HEK293 (cell line): ENCODE measurements around the gene TBC1D24.
A peak's percentile ranks its signal among the peaks of the same experiment; 100 is the strongest.

ENCODE experiments used
- CTCF ChIA-PET: fragments of 350-600 bp; formaldehyde crosslinking; extraction: SDS; loops from one replicate; lab custom pipeline; 2021; ENCODE audit warnings: antibody characterized with exemption; lab: Yijun Ruan, JAX
- POLR2A ChIA-PET: fragments of 300-600 bp; formaldehyde crosslinking; extraction: SDS; loops from one replicate; lab custom pipeline; 2020; ENCODE audit warnings: antibody characterized with exemption, inconsistent platforms; lab: Yijun Ruan, JAX
- H3K27ac ChIP-seq: fragments of 200-500 bp; sonication (Bioruptor generic); 2 replicates; pipeline ENCODE4 v1.5.1; 2014; ENCODE audit warnings: low read depth, low read length, control low read depth, inconsistent platforms; ENCODE audit errors: extremely low read depth
- H3K36me3 ChIP-seq, 2 experiments: fragments of 200-500 bp in 1 of 2; sonication (Bioruptor generic) in 1 of 2; 1 replicate in 1 of 2; 2 replicates in 1 of 2; pipeline ENCODE4 v1.5.1; 2014 to 2017; ENCODE audit warnings: inconsistent platforms in 2 of 2, low read length in 2 of 2; ENCODE audit not compliant: control insufficient read depth in 2 of 2, insufficient read depth in 1 of 2
- H3K4me1 ChIP-seq: fragments of 200-500 bp; sonication (Bioruptor generic); 2 replicates; pipeline ENCODE4 v1.5.1; 2014; ENCODE audit warnings: mild to moderate bottlenecking, low read length, inconsistent platforms; ENCODE audit not compliant: control insufficient read depth, insufficient read depth
- H3K4me3 ChIP-seq: 2 replicates; pipeline ENCODE4 v1.5.1; 2011; ENCODE audit warnings: low read depth, mild to moderate bottlenecking, control low read depth, low read length, moderate library complexity
- H3K9me3 ChIP-seq: fragments of 200-500 bp; sonication (Bioruptor generic); 2 replicates; pipeline ENCODE4 v1.5.1; 2014; ENCODE audit warnings: low read depth, low read length, inconsistent platforms; ENCODE audit not compliant: control insufficient read depth, insufficient read depth
- BCL11A ChIP-seq: fragments of 450-650 bp; formaldehyde crosslinking; IDR thresholded peaks from 2 replicates; pipeline ENCODE4 v1.5.1; 2016; ENCODE audit warnings: low read depth, missing biosample characterization, missing genetic modification characterization
- EGR2 ChIP-seq: fragments of 450-650 bp; formaldehyde crosslinking; IDR thresholded peaks from 2 replicates; pipeline ENCODE4 v1.5.1; 2016; ENCODE audit warnings: low read depth, missing biosample characterization, missing genetic modification characterization
- KLF8 ChIP-seq: fragments of 450-650 bp; formaldehyde crosslinking; IDR thresholded peaks from 2 replicates; pipeline ENCODE4 v1.5.1; 2016; ENCODE audit warnings: missing biosample characterization, missing genetic modification characterization
- SCRT2 ChIP-seq: fragments of 450-650 bp; formaldehyde crosslinking; IDR thresholded peaks from 2 replicates; pipeline ENCODE4 v1.5.1; 2016; ENCODE audit warnings: missing biosample characterization, missing genetic modification characterization
- SP2 ChIP-seq: fragments of 450-650 bp; formaldehyde crosslinking; IDR thresholded peaks from 2 replicates; pipeline ENCODE4 v1.5.1; 2016; ENCODE audit warnings: missing biosample characterization, missing genetic modification characterization
- ZFHX2 ChIP-seq: fragments of 450-650 bp; formaldehyde crosslinking; conservative IDR thresholded peaks from 2 replicates; pipeline ENCODE4 v1.5.1; 2016; ENCODE audit warnings: missing biosample characterization, missing genetic modification characterization
- ZNF16 ChIP-seq: fragments of 450-650 bp; formaldehyde crosslinking; IDR thresholded peaks from 2 replicates; pipeline ENCODE4 v1.5.1; 2016; ENCODE audit warnings: low read depth, missing biosample characterization, missing genetic modification characterization
- ZNF600 ChIP-seq: fragments of 450-650 bp; formaldehyde crosslinking; IDR thresholded peaks from 2 replicates; pipeline ENCODE4 v1.5.1; 2016; ENCODE audit warnings: missing biosample characterization, missing genetic modification characterization
- ZNF747 ChIP-seq: fragments of 450-650 bp; formaldehyde crosslinking; IDR thresholded peaks from 2 replicates; pipeline ENCODE4 v1.5.1; 2016; ENCODE audit warnings: missing biosample characterization, missing genetic modification characterization
- ZNF777 ChIP-seq: fragments of 450-650 bp; formaldehyde crosslinking; IDR thresholded peaks from 2 replicates; pipeline ENCODE4 v1.5.1; 2017; ENCODE audit warnings: missing biosample characterization, missing genetic modification characterization, borderline replicate concordance
- ZNF791 ChIP-seq: fragments of 450-650 bp; formaldehyde crosslinking; IDR thresholded peaks from 2 replicates; pipeline ENCODE4 v1.5.1; 2016; ENCODE audit warnings: missing biosample characterization, missing genetic modification characterization
- ZNF830 ChIP-seq: fragments of 450-650 bp; IDR thresholded peaks from 2 replicates; pipeline ENCODE4 v1.5.0; 2018; ENCODE audit warnings: missing biosample characterization, missing genetic modification characterization, low read depth, mild to moderate bottlenecking, moderate library complexity
- ZXDB ChIP-seq: fragments of 450-650 bp; formaldehyde crosslinking; IDR thresholded peaks from 2 replicates; pipeline ENCODE4 v1.5.1; 2016; ENCODE audit warnings: missing biosample characterization, missing genetic modification characterization
- TF ChIP-seq, protein P1 (sequence below): fragments of 450-650 bp; formaldehyde crosslinking; IDR thresholded peaks from 2 replicates; pipeline ENCODE4 v1.5.1; 2016; ENCODE audit warnings: missing biosample characterization, missing genetic modification characterization
- TF ChIP-seq, protein P2 (sequence below): fragments of 450-650 bp; formaldehyde crosslinking; IDR thresholded peaks from 2 replicates; pipeline ENCODE4 v1.5.1; 2016; ENCODE audit warnings: missing biosample characterization, missing genetic modification characterization, borderline replicate concordance

TBC1D24 gene

DNA sequence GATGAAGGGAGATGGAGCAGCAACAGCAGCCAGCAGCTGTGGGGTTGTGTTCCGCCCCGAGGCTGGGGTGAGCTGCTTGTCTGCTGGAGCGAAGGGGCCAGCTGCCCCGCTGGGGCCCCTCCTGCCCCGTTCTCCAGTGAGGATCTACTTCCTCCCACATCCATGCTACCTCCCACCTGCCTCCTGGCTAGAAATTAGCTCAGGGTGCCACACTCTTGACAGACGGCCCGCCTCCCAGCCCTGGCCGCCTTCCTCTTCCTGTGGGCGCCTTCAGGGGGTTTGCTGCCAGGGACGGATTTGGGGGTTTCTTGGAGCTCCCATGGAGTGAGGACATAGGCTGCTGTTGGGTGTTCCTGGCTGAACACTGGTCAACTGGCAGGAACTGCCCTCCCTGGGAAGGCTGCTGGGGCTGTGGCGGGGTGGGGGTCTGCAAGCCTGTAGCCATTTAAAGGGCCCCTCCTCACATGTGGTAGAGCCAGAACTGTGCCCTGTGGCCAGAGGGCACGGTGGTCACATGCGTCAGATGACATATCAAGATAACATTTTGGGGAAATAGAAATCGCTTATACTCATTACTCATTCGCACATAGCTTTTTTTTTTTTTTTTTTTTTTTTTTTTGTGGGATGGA, 13.1 kb downstream of the TBC1D24 start:
- no peak overlapping the region for H3K4me3 ChIP-seq
- ChIA-PET CTCF (interaction anchor here (2.4 kb wide), 1 partner anchor 13 kb away, joined by 24 read pairs; no protein-coding TSS in a partner anchor), POLR2A (interaction anchor here (1.2 kb wide), 1 partner anchor 13 kb away, joined by 3 read pairs; the partner anchor contains the start of gene TBC1D24)
- no peak overlapping the region for H3K27ac ChIP-seq
- H3K4me1 ChIP-seq, result no peaks in the 10 kb centered on the region; the same call in 1 of the 2 replicates
- TF ChIP-seq EGR2 (tag by site-specific recombination) (peak; percentile 82), ZFHX2 (tag by site-specific recombination) (peak; percentile 86), ZNF777 (tag by site-specific recombination) (no peak), SP2 (tag by site-specific recombination) (0 out of 2 replicates have a peak, but pooled peaks have one; percentile 10)
- H3K9me3 ChIP-seq, result no peaks in the 10 kb centered on the region
- peaks cover 0 to 8% of the 10 kb centered on the region in 2 experiments; a peak in 2 of 3 replicates for H3K36me3 ChIP-seq

DNA sequence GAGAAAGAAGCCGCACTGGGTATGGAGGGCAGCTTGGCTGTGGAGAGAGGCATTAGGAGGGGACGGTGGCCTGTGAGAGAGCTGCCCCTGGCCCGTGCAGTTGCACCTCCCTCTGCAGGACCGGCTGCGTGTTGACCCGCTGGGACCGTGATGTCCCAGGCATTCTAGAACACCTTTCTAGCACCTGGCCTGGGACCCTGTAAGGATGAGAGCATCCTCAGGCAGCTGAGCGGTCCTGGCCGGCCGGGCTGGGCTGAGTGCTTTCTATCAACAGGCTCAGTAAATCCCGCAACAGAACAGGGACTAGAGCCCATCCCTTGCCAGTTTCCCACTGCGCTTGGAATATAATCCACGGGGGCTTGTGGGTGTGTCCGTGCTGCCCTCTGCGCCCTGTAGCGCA, 14.7 kb downstream of the TBC1D24 start:
- Histone ChIP-seq H3K4me3 (no peak overlapping the region), H3K36me3 (peaks cover 0 to 8% of the 10 kb centered on the region in 2 experiments; a peak in 2 of 3 replicates), H3K9me3 (no peaks in the 10 kb centered on the region), H3K4me1 (no peaks in the 10 kb centered on the region; the same call in 1 of the 2 replicates), H3K27ac (no peak overlapping the region)
- ChIA-PET CTCF (interaction anchor here (2.4 kb wide), 1 partner anchor 12 kb away, joined by 24 read pairs; no protein-coding TSS in a partner anchor), POLR2A (no interaction called here)
- TF ChIP-seq ZNF747 (tag by site-specific recombination) (no peak), ZNF830 (tag by site-specific recombination) (no peak), BCL11A (tag by site-specific recombination) (no peak)

DNA sequence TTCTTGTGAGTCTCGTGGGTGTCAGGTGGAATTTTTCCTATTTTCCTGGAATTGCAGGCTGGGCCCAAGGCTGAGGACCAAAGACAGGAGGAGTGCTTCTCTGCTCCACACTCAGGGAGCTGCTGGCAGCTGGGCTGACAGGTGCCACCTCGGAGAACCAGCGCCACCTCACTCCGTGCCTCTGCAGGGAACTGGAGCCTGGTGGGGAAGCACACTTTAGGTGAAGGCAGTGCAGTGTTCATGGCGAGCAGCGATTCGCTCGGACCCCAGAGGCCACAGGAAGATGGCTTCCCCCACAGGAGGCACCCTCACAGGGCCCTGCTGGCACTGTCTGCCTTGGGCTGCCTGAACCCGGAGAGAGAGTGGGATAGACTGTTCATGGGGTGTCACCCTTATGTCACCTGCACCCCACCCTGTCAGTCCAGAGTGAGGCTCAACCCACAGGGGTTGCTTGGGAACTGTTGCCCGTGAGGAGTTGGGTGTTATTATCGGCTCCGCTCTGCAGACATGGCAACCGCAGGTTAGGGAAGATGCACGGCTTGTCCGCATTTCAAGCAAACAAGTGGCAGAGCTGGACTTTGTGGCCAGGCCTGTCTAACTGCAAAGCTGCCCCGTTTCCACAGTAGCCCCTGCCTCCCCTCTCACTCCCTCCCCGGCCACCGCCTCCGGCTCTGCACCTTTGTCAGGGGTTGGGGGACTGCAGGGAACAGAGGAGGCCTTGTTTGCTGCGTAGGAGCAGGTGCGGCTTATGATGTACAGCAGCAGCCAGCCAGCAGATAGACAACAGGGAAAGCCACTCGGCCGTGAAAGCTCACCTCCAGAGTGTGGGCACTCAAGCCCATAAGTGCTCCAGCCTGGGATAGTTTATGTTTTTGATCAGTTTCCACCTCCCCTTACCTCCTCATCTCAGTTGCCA, 15.5 kb downstream of the TBC1D24 start:
- H3K9me3 ChIP-seq, result no peaks in the 10 kb centered on the region
- no peak overlapping the region for H3K4me3 ChIP-seq
- peaks cover 0 to 8% of the 10 kb centered on the region in 2 experiments; a peak in 2 of 3 replicates for H3K36me3 ChIP-seq
- CTCF ChIA-PET, result interaction anchor here (1.5 kb wide), 1 partner anchor 11 kb away, joined by 5 read pairs; no protein-coding TSS in a partner anchor
- POLR2A ChIA-PET, result no interaction called here
- no peak overlapping the region for H3K27ac ChIP-seq
- H3K4me1 ChIP-seq, result no peaks in the 10 kb centered on the region; the same call in 1 of the 2 replicates
- TF ChIP-seq EGR2 (tag by site-specific recombination), result peak; percentile 12; the same call in 1 of the 2 replicates
- no peak for TF ChIP-seq KLF8
- no peak for TF ChIP-seq SCRT2 (tag by site-specific recombination)
- peak; percentile 50; the same call in 1 of the 2 replicates for TF ChIP-seq ZNF600 (tag by site-specific recombination)
- no peak for TF ChIP-seq ZNF791 (tag by site-specific recombination)
- TF ChIP-seq ZXDB, result no peak

DNA sequence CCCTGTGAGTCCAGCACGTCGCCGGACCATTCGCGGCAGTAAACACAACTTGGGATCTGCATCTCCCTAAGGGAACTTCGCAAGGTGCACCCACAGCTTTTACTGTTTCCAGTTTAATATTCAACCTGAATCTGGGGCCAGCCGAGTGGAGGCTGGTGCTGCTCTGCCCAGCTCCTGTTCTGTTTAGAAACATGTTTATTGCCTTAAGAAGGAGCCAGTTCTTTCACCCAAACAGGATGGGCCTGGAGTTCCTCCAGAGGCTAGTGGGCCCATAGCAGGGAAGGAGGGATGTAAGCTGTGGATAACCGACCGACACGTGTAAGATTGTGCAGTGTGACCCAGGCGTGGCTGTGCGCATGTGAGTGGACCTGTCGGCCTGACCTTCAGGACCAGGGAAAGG, 17.4 kb downstream of the TBC1D24 start:
- Histone ChIP-seq H3K4me1 (no peaks in the 10 kb centered on the region), H3K36me3 (peaks cover 0 to 21% of the 10 kb centered on the region in 2 experiments; a peak in 2 of 3 replicates), H3K4me3 (no peak overlapping the region), H3K27ac (no peak overlapping the region), H3K9me3 (no peaks in the 10 kb centered on the region)
- CTCF ChIA-PET, result interaction anchor here (1.2 to 1.5 kb wide), 2 partner anchors 9 kb away, joined by 3 to 5 read pairs; no protein-coding TSS in a partner anchor
- POLR2A ChIA-PET, result interaction anchor here (1.1 kb wide), 1 partner anchor 42 kb away, joined by 3 read pairs; no protein-coding TSS in a partner anchor
- TF ChIP-seq, protein P1, sequence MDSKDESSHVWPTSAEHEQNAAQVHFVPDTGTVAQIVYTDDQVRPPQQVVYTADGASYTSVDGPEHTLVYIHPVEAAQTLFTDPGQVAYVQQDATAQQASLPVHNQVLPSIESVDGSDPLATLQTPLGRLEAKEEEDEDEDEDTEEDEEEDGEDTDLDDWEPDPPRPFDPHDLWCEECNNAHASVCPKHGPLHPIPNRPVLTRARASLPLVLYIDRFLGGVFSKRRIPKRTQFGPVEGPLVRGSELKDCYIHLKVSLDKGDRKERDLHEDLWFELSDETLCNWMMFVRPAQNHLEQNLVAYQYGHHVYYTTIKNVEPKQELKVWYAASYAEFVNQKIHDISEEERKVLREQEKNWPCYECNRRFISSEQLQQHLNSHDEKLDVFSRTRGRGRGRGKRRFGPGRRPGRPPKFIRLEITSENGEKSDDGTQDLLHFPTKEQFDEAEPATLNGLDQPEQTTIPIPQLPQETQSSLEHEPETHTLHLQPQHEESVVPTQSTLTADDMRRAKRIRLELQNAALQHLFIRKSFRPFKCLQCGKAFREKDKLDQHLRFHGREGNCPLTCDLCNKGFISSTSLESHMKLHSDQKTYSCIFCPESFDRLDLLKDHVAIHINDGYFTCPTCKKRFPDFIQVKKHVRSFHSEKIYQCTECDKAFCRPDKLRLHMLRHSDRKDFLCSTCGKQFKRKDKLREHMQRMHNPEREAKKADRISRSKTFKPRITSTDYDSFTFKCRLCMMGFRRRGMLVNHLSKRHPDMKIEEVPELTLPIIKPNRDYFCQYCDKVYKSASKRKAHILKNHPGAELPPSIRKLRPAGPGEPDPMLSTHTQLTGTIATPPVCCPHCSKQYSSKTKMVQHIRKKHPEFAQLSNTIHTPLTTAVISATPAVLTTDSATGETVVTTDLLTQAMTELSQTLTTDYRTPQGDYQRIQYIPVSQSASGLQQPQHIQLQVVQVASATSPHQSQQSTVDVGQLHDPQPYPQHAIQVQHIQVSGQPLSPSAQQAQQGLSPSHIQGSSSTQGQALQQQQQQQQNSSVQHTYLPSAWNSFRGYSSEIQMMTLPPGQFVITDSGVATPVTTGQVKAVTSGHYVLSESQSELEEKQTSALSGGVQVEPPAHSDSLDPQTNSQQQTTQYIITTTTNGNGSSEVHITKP (tag by site-specific recombination), result no peak
- TF ChIP-seq, protein P2, sequence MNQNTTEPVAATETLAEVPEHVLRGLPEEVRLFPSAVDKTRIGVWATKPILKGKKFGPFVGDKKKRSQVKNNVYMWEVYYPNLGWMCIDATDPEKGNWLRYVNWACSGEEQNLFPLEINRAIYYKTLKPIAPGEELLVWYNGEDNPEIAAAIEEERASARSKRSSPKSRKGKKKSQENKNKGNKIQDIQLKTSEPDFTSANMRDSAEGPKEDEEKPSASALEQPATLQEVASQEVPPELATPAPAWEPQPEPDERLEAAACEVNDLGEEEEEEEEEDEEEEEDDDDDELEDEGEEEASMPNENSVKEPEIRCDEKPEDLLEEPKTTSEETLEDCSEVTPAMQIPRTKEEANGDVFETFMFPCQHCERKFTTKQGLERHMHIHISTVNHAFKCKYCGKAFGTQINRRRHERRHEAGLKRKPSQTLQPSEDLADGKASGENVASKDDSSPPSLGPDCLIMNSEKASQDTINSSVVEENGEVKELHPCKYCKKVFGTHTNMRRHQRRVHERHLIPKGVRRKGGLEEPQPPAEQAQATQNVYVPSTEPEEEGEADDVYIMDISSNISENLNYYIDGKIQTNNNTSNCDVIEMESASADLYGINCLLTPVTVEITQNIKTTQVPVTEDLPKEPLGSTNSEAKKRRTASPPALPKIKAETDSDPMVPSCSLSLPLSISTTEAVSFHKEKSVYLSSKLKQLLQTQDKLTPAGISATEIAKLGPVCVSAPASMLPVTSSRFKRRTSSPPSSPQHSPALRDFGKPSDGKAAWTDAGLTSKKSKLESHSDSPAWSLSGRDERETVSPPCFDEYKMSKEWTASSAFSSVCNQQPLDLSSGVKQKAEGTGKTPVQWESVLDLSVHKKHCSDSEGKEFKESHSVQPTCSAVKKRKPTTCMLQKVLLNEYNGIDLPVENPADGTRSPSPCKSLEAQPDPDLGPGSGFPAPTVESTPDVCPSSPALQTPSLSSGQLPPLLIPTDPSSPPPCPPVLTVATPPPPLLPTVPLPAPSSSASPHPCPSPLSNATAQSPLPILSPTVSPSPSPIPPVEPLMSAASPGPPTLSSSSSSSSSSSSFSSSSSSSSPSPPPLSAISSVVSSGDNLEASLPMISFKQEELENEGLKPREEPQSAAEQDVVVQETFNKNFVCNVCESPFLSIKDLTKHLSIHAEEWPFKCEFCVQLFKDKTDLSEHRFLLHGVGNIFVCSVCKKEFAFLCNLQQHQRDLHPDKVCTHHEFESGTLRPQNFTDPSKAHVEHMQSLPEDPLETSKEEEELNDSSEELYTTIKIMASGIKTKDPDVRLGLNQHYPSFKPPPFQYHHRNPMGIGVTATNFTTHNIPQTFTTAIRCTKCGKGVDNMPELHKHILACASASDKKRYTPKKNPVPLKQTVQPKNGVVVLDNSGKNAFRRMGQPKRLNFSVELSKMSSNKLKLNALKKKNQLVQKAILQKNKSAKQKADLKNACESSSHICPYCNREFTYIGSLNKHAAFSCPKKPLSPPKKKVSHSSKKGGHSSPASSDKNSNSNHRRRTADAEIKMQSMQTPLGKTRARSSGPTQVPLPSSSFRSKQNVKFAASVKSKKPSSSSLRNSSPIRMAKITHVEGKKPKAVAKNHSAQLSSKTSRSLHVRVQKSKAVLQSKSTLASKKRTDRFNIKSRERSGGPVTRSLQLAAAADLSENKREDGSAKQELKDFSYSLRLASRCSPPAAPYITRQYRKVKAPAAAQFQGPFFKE (tag by site-specific recombination), result no peak
- TF ChIP-seq ZNF16 (tag by site-specific recombination), result no peak
